ENCODE results near the gene SUPV3L1. TPM values are rescaled to one million over a fixed set of nuclear protein-coding genes. Genes with fewer than 3 reads are reported as not detected.

The SUPV3L1 gene
- total and polyA plus RNA-seq, 2 of the 8 experiments (the other 6 are each of a cell fraction or from before 2014, with no cell fraction given): 34.6 to 45.6 TPM

DNA sequence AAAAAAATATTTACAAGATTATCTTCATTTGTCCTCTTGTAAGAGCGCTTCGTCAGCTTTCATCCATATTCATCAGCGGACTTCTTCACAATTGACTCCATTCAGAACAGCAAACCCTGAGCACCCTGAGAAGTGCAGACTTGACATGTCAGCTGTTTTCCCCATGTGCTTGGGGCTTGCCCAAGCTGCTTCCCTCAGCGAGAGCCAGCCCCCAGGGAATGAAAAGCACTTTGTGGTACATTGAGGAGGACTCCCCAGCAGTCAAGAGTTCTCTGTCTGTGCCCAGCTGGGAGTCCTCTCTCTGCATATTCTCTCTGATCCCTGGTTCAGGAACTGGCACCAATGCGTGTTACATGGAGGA, 62.8 kb downstream of the SUPV3L1 start:
- Histone ChIP-seq H2AK5ac (ENCODE audit: low read depth, low read length) (no peak overlapping the region), H3K79me1 (ENCODE audit: low read depth, low read length) (no peaks in the 10 kb centered on the region), H3K4ac (replicated peaks; ENCODE audit: insufficient read length, low read depth, low read length) (no peak overlapping the region), H2BK15ac (ENCODE audit: low read length) (no peak overlapping the region), H2BK20ac (ENCODE audit: low read length) (no peak overlapping the region), H3K4me2 (ENCODE audit: insufficient read depth in 1 of 2, low read depth in 2 of 2, low read length in 2 of 2) (no peak overlapping the region), H3K4me1 (replicated peaks in 1 of 4; ENCODE audit: control insufficient read depth in 3 of 4, insufficient read depth in 4 of 4, low read length in 3 of 4) (no peaks in the 10 kb centered on the region), H3K23me2 (ENCODE audit: low read depth, low read length) (no peaks in the 10 kb centered on the region), H3K23ac (ENCODE audit: insufficient read length) (no peak overlapping the region), H4K20me1 (replicated peaks in 1 of 2; ENCODE audit: control insufficient read depth in 1 of 2, insufficient read depth in 2 of 2, low read length in 2 of 2) (no peaks in the 10 kb centered on the region), H4K8ac (ENCODE audit: extremely low read depth, insufficient read depth, low read length) (no peak overlapping the region), H3K4me3 (ENCODE audit: extremely low read depth in 1 of 4, insufficient read depth in 2 of 4, low read depth in 3 of 4, low read length in 4 of 4) (no peak overlapping the region), H3K27me3 (replicated peaks in 1 of 4; ENCODE audit: control insufficient read depth in 3 of 4, extremely low read depth in 1 of 4, insufficient read depth in 3 of 4, low read length in 3 of 4) (no peaks in the 10 kb centered on the region), H3K79me2 (ENCODE audit: control insufficient read depth in 1 of 2, insufficient read depth in 2 of 2, low read length in 2 of 2) (no peaks in the 10 kb centered on the region), H2BK5ac (ENCODE audit: low read depth, low read length) (no peak overlapping the region), H3K36me3 (ENCODE audit: control insufficient read depth in 2 of 4, insufficient read depth in 4 of 4, low read length in 3 of 4) (no peaks in the 10 kb centered on the region), H2BK12ac (ENCODE audit: low read depth, low read length) (no peak overlapping the region), H3K56ac (replicated peaks; ENCODE audit: insufficient read length, low read depth, low read length) (no peak overlapping the region), H2BK120ac (replicated peaks; ENCODE audit: low read depth, low read length) (no peak overlapping the region), H3K14ac (ENCODE audit: insufficient read length) (no peak overlapping the region), H3K9me3 (ENCODE audit: insufficient read depth in 2 of 2, low read depth in 1 of 2, low read length in 1 of 2) (no peaks in the 10 kb centered on the region), H3K27ac (ENCODE audit: low read depth, low read length) (no peak overlapping the region), H2AFZ (ENCODE audit: low read length) (peak overlapping the region; percentile 90; the same call in 1 of the 2 replicates), H4K5ac (ENCODE audit: insufficient read length, low read depth, low read length) (no peak overlapping the region), H3K9ac (replicated peaks in 1 of 4; ENCODE audit: extremely low read depth in 1 of 4, low read depth in 3 of 4, low read length in 3 of 4) (no peak overlapping the region), H4K91ac (replicated peaks; ENCODE audit: insufficient read length, low read length) (peak overlapping the region; percentile 36), H3K18ac (ENCODE audit: extremely low read depth, low read length) (no peak overlapping the region)
- WGBS, 2 experiments (ENCODE audit: extremely low coverage in 1 of 2, insufficient coverage in 1 of 2, insufficient read length in 1 of 2, insufficient replicate concordance in 2 of 2, low coverage in 1 of 2, low lambda C conversion rate in 2 of 2, missing lambda C conversion rate in 1 of 2): 88% methylated on average over 5 of the region's 5 CpGs; no CpG with 5 or more reads in 1 of the 2 experiments
- ChIA-PET CTCF (ENCODE audit: partially characterized antibody) (interaction anchor here (0.5 to 8.1 kb wide), 10 partner anchors 11 to 265 kb away, joined by 3 to 66 read pairs (median 4); no protein-coding TSS in a partner anchor), POLR2A (ENCODE audit: partially characterized antibody) (no interaction called here)
- FAIRE-seq: no peak
- no peak for DNase-seq (ENCODE audit: low read depth in 1 of 2, low spot score in 2 of 2)
- TF ChIP-seq SIN3A (conservative IDR thresholded peaks at IDR 0.05 in 1 of 2, IDR thresholded peaks at IDR 0.05 in 1 of 2; ENCODE audit: low read depth in 1 of 2, low read length in 2 of 2): no peak
- no peak for TF ChIP-seq EZH2 (IDR thresholded peaks at IDR 0.05; ENCODE audit: low read depth, low read length, severe bottlenecking)

All from H1 (cell line).